ENCODE results near the gene TMTC2. TPM values are rescaled to one million over a fixed set of nuclear protein-coding genes. Genes with fewer than 3 reads are reported as not detected.
A peak's percentile ranks its signal among the peaks of the same experiment; 100 is the strongest.

The TMTC2 gene
- total RNA-seq, 1 donor from 2014 or later, result 25.5 TPM

DNA sequence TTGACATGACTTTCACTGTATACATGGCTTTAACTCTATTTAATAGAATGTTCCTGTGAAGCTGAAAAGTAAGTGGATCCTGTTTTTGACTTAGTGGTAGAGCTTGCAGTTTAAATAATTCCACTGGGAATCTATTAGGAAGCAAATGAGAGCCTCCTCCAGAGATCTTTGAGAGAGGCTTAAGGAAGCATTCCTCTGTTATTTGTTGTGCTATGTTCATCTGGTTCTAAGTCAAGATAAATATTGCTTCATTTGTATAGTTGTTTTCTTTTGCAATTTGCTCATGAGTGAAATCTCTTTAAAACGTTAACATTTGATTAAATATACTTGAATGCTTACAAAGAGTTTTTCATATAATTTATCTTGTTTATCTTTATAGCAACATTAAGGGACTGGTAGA is 70.4 kb downstream of the TMTC2 start:
- Histone ChIP-seq H3K9ac (no peak overlapping the region), H3K27me3 (no peaks in the 10 kb centered on the region), H3K4me2 (peak overlapping the region; percentile 48), H3K9me3 (ENCODE audit: low read depth) (no peaks in the 10 kb centered on the region), H3F3A (ENCODE audit: low read depth) (peaks cover 7% of the 10 kb centered on the region), H3K4me1 (peaks cover 27% of the 10 kb centered on the region), H3K36me3 (no peaks in the 10 kb centered on the region), H3K4me3 (no peak overlapping the region), H2AFZ (replicated peaks) (no peak overlapping the region), H3K27ac (no peak overlapping the region), H3K79me2 (ENCODE audit: low read depth) (peaks cover 3% of the 10 kb centered on the region), H4K20me1 (ENCODE audit: low read depth) (no peaks in the 10 kb centered on the region)
- peaks cover 2% of the 10 kb centered on the region for H3K27me3 Mint-ChIP-seq (ENCODE audit: insufficient read depth, low read depth)
- H3K4me3 Mint-ChIP-seq, result no peak overlapping the region
- no peak for DNase-seq (ENCODE audit: low spot score)
- H3K9me3 Mint-ChIP-seq, result no peaks in the 10 kb centered on the region
- peaks cover 26% of the 10 kb centered on the region for H3K4me1 Mint-ChIP-seq
- TF ChIP-seq EZH2 (IDR thresholded peaks at IDR 0.05) (no peak), EZH2phosphoT487 (IDR thresholded peaks at IDR 0.05) (no peak)
- TF ChIP-seq, protein P1, sequence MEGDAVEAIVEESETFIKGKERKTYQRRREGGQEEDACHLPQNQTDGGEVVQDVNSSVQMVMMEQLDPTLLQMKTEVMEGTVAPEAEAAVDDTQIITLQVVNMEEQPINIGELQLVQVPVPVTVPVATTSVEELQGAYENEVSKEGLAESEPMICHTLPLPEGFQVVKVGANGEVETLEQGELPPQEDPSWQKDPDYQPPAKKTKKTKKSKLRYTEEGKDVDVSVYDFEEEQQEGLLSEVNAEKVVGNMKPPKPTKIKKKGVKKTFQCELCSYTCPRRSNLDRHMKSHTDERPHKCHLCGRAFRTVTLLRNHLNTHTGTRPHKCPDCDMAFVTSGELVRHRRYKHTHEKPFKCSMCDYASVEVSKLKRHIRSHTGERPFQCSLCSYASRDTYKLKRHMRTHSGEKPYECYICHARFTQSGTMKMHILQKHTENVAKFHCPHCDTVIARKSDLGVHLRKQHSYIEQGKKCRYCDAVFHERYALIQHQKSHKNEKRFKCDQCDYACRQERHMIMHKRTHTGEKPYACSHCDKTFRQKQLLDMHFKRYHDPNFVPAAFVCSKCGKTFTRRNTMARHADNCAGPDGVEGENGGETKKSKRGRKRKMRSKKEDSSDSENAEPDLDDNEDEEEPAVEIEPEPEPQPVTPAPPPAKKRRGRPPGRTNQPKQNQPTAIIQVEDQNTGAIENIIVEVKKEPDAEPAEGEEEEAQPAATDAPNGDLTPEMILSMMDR (IDR thresholded peaks at IDR 0.05), result no peak
- H3K27ac Mint-ChIP-seq, result no peak overlapping the region
- no peaks in the 10 kb centered on the region for H3K36me3 Mint-ChIP-seq

DNA sequence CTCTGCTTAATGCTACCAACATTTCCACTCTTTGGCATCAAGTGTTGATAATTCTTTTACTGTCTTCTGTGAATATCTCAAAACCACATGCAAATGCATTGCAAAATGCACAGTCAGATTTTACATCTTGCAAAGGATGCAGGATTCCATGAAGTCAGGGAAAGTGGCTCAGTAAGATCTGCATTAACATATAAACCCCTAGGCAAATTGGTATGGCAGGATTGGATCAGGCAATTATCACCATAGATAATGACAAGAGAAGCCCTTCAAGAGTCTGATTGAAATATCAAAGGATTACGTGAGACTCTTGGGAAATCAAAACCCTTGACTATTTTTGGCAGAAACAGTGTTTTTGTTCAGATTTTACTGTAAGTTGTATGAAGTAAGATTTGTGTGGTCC is 71.0 kb downstream of the TMTC2 start:
- DNase-seq (ENCODE audit: low spot score), result no peak
- Histone ChIP-seq H3K9ac (no peak overlapping the region), H3K79me2 (ENCODE audit: low read depth) (peaks cover 3% of the 10 kb centered on the region), H3K4me2 (peak overlapping the region; percentile 48), H3K27me3 (no peaks in the 10 kb centered on the region), H3F3A (ENCODE audit: low read depth) (peaks cover 7% of the 10 kb centered on the region), H4K20me1 (ENCODE audit: low read depth) (no peaks in the 10 kb centered on the region), H3K36me3 (no peaks in the 10 kb centered on the region), H3K9me3 (ENCODE audit: low read depth) (no peaks in the 10 kb centered on the region), H3K4me3 (no peak overlapping the region), H2AFZ (replicated peaks) (no peak overlapping the region), H3K4me1 (peaks cover 27% of the 10 kb centered on the region), H3K27ac (no peak overlapping the region)
- Mint-ChIP-seq H3K27ac (no peak overlapping the region), H3K27me3 (ENCODE audit: insufficient read depth, low read depth) (peaks cover 2% of the 10 kb centered on the region), H3K4me3 (no peak overlapping the region), H3K4me1 (peaks cover 26% of the 10 kb centered on the region), H3K9me3 (peaks cover 2% of the 10 kb centered on the region), H3K36me3 (peaks cover 2% of the 10 kb centered on the region)
- TF ChIP-seq, protein P1 (IDR thresholded peaks at IDR 0.05), result no peak
- no peak for TF ChIP-seq EZH2phosphoT487 (IDR thresholded peaks at IDR 0.05)
- TF ChIP-seq EZH2 (IDR thresholded peaks at IDR 0.05), result no peak

DNA sequence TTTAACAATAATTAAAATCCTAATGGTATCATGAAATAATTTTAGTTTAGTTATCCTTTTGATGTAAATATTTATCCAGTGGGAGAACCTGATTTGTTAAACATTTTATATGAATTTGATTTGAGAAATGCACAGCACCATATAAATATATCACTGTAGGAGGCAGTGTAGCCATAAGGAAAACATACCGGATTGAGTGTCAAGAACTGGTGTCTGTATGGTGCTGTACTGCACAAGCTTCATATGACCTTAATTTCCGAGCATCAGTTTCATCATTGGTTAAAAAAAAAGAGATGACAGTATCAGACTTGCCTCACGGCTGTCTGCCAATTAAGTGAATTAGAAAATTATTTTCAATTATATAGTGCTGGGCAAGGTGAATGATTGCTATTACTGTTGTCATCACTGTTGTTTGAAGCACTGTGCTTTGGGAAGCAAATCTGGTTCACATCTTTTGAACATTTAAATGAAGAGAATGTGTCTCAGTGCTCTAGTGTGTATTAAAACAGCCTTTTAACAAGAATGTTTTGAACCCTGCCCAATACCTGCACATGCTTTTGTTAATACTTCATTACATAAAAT is 72.1 kb downstream of the TMTC2 start:
- peaks cover 2% of the 10 kb centered on the region for H3K27me3 Mint-ChIP-seq (ENCODE audit: insufficient read depth, low read depth)
- peaks cover 2% of the 10 kb centered on the region for H3K9me3 Mint-ChIP-seq
- no peak overlapping the region for H3K4me3 Mint-ChIP-seq

More for the DNA sequence above, 72.1 kb downstream of the TMTC2 start:
- Histone ChIP-seq H2AFZ (replicated peaks) (no peak overlapping the region), H3K4me3 (no peak overlapping the region), H3K4me2 (no peak overlapping the region), H3F3A (ENCODE audit: low read depth) (peaks cover 7% of the 10 kb centered on the region), H3K27ac (no peak overlapping the region), H3K9me3 (ENCODE audit: low read depth) (no peaks in the 10 kb centered on the region), H3K36me3 (no peaks in the 10 kb centered on the region), H3K79me2 (ENCODE audit: low read depth) (no peaks in the 10 kb centered on the region), H4K20me1 (ENCODE audit: low read depth) (no peaks in the 10 kb centered on the region), H3K4me1 (peaks cover 27% of the 10 kb centered on the region), H3K27me3 (no peaks in the 10 kb centered on the region), H3K9ac (no peak overlapping the region)
- peaks cover 28% of the 10 kb centered on the region for H3K4me1 Mint-ChIP-seq
- H3K36me3 Mint-ChIP-seq, result peaks cover 2% of the 10 kb centered on the region
- H3K27ac Mint-ChIP-seq, result no peak overlapping the region
- DNase-seq (ENCODE audit: low spot score), result no peak
- TF ChIP-seq EZH2phosphoT487 (IDR thresholded peaks at IDR 0.05), result no peak
- TF ChIP-seq, protein P1 (IDR thresholded peaks at IDR 0.05), result peak; percentile 8
